ENCODE measurements around the gene ATP1A2. TPM values are rescaled to one million over a fixed set of nuclear protein-coding genes. Genes with fewer than 3 reads are reported as not detected.

The ATP1A2 gene
- total RNA-seq, 2 experiments from 2014 or later: not detected

- Mint-ChIP-seq H3K4me1 (peaks cover 23% of the 10 kb centered on the region), H3K36me3 (peaks cover 15% of the 10 kb centered on the region), H3K9me3 (no peaks in the 10 kb centered on the region), H3K27ac (no peak within 1 kb of the TSS), H3K4me3 (no peak within 1 kb of the TSS), H3K27me3 (peaks cover 49% of the 10 kb centered on the region)
- DNase-seq: no peak
Observed at GRCh38 chr1:160081261-160081936, 34.2 kb upstream of the ATP1A2 start, which contains the start of gene KCNJ9. Gene KCNJ9 (plus strand): TSS chr1:160081538. CDS start chr1:160084031, 2,493 bp downstream.

DNA sequence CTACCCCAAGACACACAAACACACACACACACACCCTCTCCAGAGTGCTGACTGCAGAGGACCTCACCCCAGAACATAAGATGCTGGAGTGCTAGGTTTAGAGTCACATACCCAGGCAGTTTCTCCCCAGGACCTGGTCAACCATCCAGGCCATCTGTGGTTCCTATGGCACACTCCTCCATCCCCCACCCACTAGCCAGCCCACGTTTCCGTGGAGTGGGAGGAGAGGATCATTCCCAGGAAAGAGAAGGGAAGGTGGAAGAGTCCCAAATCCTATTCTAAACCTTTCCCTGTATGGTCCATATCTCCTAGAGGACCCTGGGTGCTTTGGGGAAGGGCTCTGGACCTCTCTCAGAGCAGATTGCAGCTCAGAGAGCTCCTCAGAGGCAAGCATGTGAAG, 33.1 kb upstream of the ATP1A2 start:
- no peaks in the 10 kb centered on the region for H3K9me3 Mint-ChIP-seq
- no peak for DNase-seq
- no peak overlapping the region for H3K4me3 Mint-ChIP-seq
- peaks cover 23% of the 10 kb centered on the region for H3K4me1 Mint-ChIP-seq
- peaks cover 15% of the 10 kb centered on the region for H3K36me3 Mint-ChIP-seq
- no peak overlapping the region for H3K27ac Mint-ChIP-seq
- peaks cover 46% of the 10 kb centered on the region for H3K27me3 Mint-ChIP-seq

- H3K4me1 Mint-ChIP-seq: peaks cover 23% of the 10 kb centered on the region
- peaks cover 15% of the 10 kb centered on the region for H3K36me3 Mint-ChIP-seq
- peaks cover 46% of the 10 kb centered on the region for H3K27me3 Mint-ChIP-seq
- no peaks in the 10 kb centered on the region for H3K9me3 Mint-ChIP-seq
- H3K4me3 Mint-ChIP-seq: no peak overlapping the region
- no peak for DNase-seq
- no peak overlapping the region for H3K27ac Mint-ChIP-seq
Observed at GRCh38 chr1:160082926-160083325, 32.6 kb upstream of the ATP1A2 start.

DNA sequence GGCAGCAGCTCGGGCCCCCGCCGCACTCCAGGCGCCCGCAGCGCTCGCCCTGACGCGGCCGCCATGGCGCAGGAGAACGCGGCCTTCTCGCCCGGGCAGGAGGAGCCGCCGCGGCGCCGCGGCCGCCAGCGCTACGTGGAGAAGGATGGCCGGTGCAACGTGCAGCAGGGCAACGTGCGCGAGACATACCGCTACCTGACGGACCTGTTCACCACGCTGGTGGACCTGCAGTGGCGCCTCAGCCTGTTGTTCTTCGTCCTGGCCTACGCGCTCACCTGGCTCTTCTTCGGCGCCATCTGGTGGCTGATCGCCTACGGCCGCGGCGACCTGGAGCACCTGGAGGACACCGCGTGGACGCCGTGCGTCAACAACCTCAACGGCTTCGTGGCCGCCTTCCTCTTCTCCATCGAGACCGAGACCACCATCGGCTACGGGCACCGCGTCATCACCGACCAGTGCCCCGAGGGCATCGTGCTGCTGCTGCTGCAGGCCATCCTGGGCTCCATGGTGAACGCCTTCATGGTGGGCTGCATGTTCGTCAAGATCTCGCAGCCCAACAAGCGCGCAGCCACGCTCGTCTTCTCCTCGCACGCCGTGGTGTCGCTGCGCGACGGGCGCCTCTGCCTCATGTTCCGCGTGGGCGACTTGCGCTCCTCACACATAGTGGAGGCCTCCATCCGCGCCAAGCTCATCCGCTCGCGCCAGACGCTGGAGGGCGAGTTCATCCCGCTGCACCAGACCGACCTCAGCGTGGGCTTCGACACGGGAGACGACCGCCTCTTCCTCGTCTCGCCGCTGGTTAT, 31.4 kb upstream of the ATP1A2 start:
- Mint-ChIP-seq H3K4me1 (peaks cover 23% of the 10 kb centered on the region), H3K36me3 (peaks cover 15% of the 10 kb centered on the region), H3K4me3 (peak overlapping the region; percentile 3), H3K27me3 (peaks cover 38% of the 10 kb centered on the region), H3K27ac (no peak overlapping the region), H3K9me3 (no peaks in the 10 kb centered on the region)
- peak; percentile 76 for DNase-seq

- no peak for DNase-seq
- peaks cover 21% of the 10 kb centered on the region for H3K4me1 Mint-ChIP-seq
- H3K9me3 Mint-ChIP-seq: no peaks in the 10 kb centered on the region
- H3K4me3 Mint-ChIP-seq: no peak overlapping the region
- H3K36me3 Mint-ChIP-seq: peaks cover 15% of the 10 kb centered on the region
- H3K27me3 Mint-ChIP-seq: peaks cover 33% of the 10 kb centered on the region
- no peak overlapping the region for H3K27ac Mint-ChIP-seq
Observed at GRCh38 chr1:160084771-160085321, 30.7 kb upstream of the ATP1A2 start.

GRCh38 chr1:160085686-160086455, 29.7 kb upstream of the ATP1A2 start:
- Mint-ChIP-seq H3K27ac (no peak overlapping the region), H3K9me3 (no peaks in the 10 kb centered on the region), H3K4me1 (peaks cover 11% of the 10 kb centered on the region), H3K4me3 (no peak overlapping the region), H3K27me3 (peaks cover 24% of the 10 kb centered on the region), H3K36me3 (peaks cover 15% of the 10 kb centered on the region)
- DNase-seq: peak; percentile 76

GRCh38 chr1:160086456-160086892, 29.1 kb upstream of the ATP1A2 start:
- Mint-ChIP-seq H3K27ac (no peak overlapping the region), H3K36me3 (peaks cover 15% of the 10 kb centered on the region), H3K4me3 (no peak overlapping the region), H3K4me1 (peaks cover 7% of the 10 kb centered on the region), H3K27me3 (peaks cover 18% of the 10 kb centered on the region), H3K9me3 (no peaks in the 10 kb centered on the region)
- no peak for DNase-seq

GRCh38 chr1:160087118-160087662, 28.4 kb upstream of the ATP1A2 start:
- peaks cover 11% of the 10 kb centered on the region for H3K27me3 Mint-ChIP-seq
- H3K27ac Mint-ChIP-seq: no peak overlapping the region
- H3K9me3 Mint-ChIP-seq: no peaks in the 10 kb centered on the region
- no peak overlapping the region for H3K4me3 Mint-ChIP-seq
- H3K36me3 Mint-ChIP-seq: peaks cover 18% of the 10 kb centered on the region
- no peak for DNase-seq
- peaks cover 8% of the 10 kb centered on the region for H3K4me1 Mint-ChIP-seq

DNA sequence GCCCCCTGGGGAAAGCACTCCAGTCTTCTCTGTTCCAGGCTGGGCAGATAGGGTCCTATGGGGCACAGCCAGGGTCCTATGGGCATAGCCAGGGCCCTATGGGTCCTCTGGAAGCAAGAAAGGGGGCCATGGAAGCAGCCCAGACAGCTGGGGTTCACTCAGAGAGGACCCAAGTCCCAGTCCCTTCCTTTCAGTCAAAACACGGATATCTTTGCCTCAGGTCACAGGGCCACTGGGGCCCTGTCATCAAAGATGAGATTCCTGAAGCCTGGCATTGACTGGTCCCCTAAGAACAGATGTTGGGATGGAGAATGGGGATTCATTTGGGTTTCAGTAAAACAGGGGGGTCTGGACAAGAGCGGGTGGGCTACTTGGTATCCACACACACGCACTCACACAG, 25.7 kb upstream of the ATP1A2 start:
- Mint-ChIP-seq H3K36me3 (peaks cover 12% of the 10 kb centered on the region), H3K27me3 (no peaks in the 10 kb centered on the region), H3K4me3 (no peak overlapping the region), H3K27ac (no peak overlapping the region), H3K4me1 (peaks cover 18% of the 10 kb centered on the region), H3K9me3 (no peaks in the 10 kb centered on the region)
- no peak for DNase-seq

DNA sequence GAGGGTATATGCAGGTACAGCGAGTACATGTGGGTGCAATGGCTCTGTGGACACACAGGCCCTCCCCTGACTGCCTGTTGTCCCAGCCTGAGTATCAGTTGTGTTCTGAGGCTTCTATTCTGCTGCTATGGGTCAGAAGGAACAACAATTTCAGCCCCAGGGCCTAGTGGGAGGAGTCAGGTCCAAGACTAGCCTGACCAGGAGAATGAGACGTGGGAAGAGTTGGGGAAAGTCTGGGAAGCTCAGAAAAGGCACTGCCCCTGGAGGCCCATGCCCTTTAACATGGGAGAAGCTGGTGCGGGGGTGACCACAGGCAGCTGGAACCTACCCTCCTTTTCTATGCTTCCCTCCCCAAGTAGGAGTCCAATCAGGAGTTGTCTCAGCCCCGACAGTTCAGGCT, 24.8 kb upstream of the ATP1A2 start:
- H3K36me3 Mint-ChIP-seq: peaks cover 7% of the 10 kb centered on the region
- no peak overlapping the region for H3K27ac Mint-ChIP-seq

GRCh38 chr1:160091666-160092223, 23.8 kb upstream of the ATP1A2 start:
- Mint-ChIP-seq H3K27ac (no peak overlapping the region), H3K36me3 (peaks cover 3% of the 10 kb centered on the region), H3K4me1 (peaks cover 27% of the 10 kb centered on the region), H3K9me3 (no peaks in the 10 kb centered on the region), H3K27me3 (no peaks in the 10 kb centered on the region), H3K4me3 (no peak overlapping the region)
- DNase-seq: no peak

More for the DNA sequence above, 24.8 kb upstream of the ATP1A2 start:
- H3K4me3 Mint-ChIP-seq: no peak overlapping the region
- H3K4me1 Mint-ChIP-seq: peaks cover 18% of the 10 kb centered on the region
- DNase-seq: no peak
- no peaks in the 10 kb centered on the region for H3K27me3 Mint-ChIP-seq
- H3K9me3 Mint-ChIP-seq: no peaks in the 10 kb centered on the region

DNA sequence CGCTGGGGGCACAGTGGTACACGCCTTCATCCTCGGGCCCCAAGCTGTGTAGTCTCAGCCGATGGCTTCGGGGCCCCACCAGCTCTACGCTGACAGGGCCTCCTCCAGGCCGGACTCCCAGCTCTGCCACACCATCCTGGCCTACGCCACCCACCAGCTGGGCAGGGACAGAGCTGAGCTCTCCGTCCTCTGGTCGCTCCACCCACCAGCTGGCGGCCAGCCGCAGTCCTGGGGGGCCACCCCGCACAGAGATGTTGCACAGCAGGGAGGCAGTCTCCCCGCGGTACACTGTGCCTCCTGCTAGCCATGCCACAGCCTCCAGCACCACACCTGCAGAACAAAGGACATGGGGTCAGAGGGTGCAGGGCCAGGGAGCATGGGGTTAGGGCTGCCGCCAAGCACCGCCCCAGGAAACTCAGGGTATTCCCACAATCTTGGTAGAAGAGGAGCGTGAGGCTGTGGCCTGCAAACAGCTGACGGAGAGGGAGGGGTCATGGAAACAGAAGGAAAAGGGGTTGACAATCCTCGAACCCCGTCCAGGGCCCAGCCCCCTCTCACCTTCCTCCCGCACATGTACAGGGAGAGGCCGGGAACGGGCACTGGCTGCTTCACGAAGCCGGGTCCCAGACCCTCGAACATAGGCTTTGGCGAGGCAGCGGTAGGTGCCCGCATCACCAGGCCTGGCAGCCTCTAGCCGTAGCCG, 23.0 kb upstream of the ATP1A2 start:
- Mint-ChIP-seq H3K27ac (no peak overlapping the region), H3K4me3 (no peak overlapping the region), H3K4me1 (peaks cover 35% of the 10 kb centered on the region), H3K36me3 (peaks cover 3% of the 10 kb centered on the region), H3K27me3 (no peaks in the 10 kb centered on the region), H3K9me3 (no peaks in the 10 kb centered on the region)
- no peak for DNase-seq

GRCh38 chr1:160093069-160093395, 22.5 kb upstream of the ATP1A2 start:
- no peak overlapping the region for H3K4me3 Mint-ChIP-seq
- peak overlapping the region; percentile 65 for H3K27ac Mint-ChIP-seq
- peaks cover 5% of the 10 kb centered on the region for H3K36me3 Mint-ChIP-seq
- H3K27me3 Mint-ChIP-seq: no peaks in the 10 kb centered on the region
- H3K4me1 Mint-ChIP-seq: peaks cover 36% of the 10 kb centered on the region
- no peaks in the 10 kb centered on the region for H3K9me3 Mint-ChIP-seq
- no peak for DNase-seq

Measured in activated naive CD8-positive, alpha-beta T cell treated with anti-CD3 and anti-CD28 coated beads for 36 hours (primary cell).